ENCODE measurements around the gene SH3BGR. TPM values are rescaled to one million over a fixed set of nuclear protein-coding genes. Genes with fewer than 3 reads are reported as not detected.

Gene SH3BGR
- total and polyA plus RNA-seq, 2 of the 4 experiments (the other 2 are of a cell fraction) = 1.6 to 2.0 TPM

- no peak overlapping the region for H3K4ac ChIP-seq (ENCODE audit: low read depth, low read length)
- no peaks in the 10 kb centered on the region for H3K36me3 ChIP-seq (ENCODE audit: control insufficient read depth, insufficient read depth, low read length)
- no peaks in the 10 kb centered on the region for H3K79me1 ChIP-seq (ENCODE audit: low read depth in 1 of 2, low read length in 2 of 2)
- H3K4me2 ChIP-seq (ENCODE audit: low read depth, low read length) = no peak overlapping the region
- H4K8ac ChIP-seq (ENCODE audit: low read depth in 2 of 2, low read length in 2 of 2) = no peak overlapping the region
- POLR2A ChIA-PET (ENCODE audit: unreplicated experiment) = no interaction called here
- no peak overlapping the region for H2BK5ac ChIP-seq (ENCODE audit: low read depth, low read length, poor library complexity, severe bottlenecking)
- CTCF ChIA-PET = interaction anchor here (0.7 kb wide), 1 partner anchor 15 kb away, joined by 3 read pairs; no protein-coding TSS in a partner anchor
- H3K4me3 ChIP-seq (ENCODE audit: insufficient read depth, low read depth, low read length) = no peak overlapping the region
- no peaks in the 10 kb centered on the region for H3K9me3 ChIP-seq (ENCODE audit: control insufficient read depth, insufficient read depth, low read length)
- H2AFZ ChIP-seq (replicated peaks; ENCODE audit: low read length, poor library complexity) = no peak overlapping the region
- intact Hi-C loops (cut with micrococcal nuclease) = no loop called here
- H4K20me1 ChIP-seq (ENCODE audit: insufficient read depth, low read length) = no peaks in the 10 kb centered on the region
- in situ Hi-C loops (cut with MboI; ENCODE audit: low sequenced_read_pairs) = no loop called here
- H4K5ac ChIP-seq (ENCODE audit: low read depth, low read length) = no peak overlapping the region
- no peak overlapping the region for H3K9ac ChIP-seq (ENCODE audit: low read depth, low read length)
- H2AK5ac ChIP-seq (ENCODE audit: low read depth, low read length) = no peak overlapping the region
- no CpG with 5 or more reads among the region's 6 CpGs for WGBS, 2 experiments (ENCODE audit: extremely low coverage in 2 of 2, insufficient read length in 1 of 2)
- BruUV-seq (replicated peaks) = no TSS peak
- H2BK15ac ChIP-seq (ENCODE audit: low read depth, low read length) = no peak overlapping the region
- no peak overlapping the region for H2AK9ac ChIP-seq (replicated peaks; ENCODE audit: low read depth, low read length, poor library complexity)
- H2BK20ac ChIP-seq (ENCODE audit: low read depth, low read length) = no peak overlapping the region
- no peak overlapping the region for H3K27ac ChIP-seq (ENCODE audit: insufficient read depth, low read length)
- no peak overlapping the region for H3K18ac ChIP-seq (ENCODE audit: low read depth, low read length)
- TF ChIP-seq CEBPB (IDR thresholded peaks at IDR 0.05; ENCODE audit: low read depth, low read length) = no peak
- TF ChIP-seq SMC3 (IDR thresholded peaks at IDR 0.05; ENCODE audit: low read depth, low read length) = no peak
- TF ChIP-seq BHLHE40 (IDR thresholded peaks at IDR 0.05; ENCODE audit: low read depth, low read length) = no peak
- no peak for TF ChIP-seq RAD21 (IDR thresholded peaks at IDR 0.05; ENCODE audit: low read length)
- no peak for TF ChIP-seq MXI1 (IDR thresholded peaks at IDR 0.05; ENCODE audit: borderline replicate concordance, low read depth, low read length)
- TF ChIP-seq FOS (IDR thresholded peaks at IDR 0.05; ENCODE audit: low read depth, low read length) = no peak
- TF ChIP-seq MAFK (IDR thresholded peaks at IDR 0.05; ENCODE audit: low read depth, low read length) = no peak
- TF ChIP-seq MAZ (IDR thresholded peaks at IDR 0.05; ENCODE audit: borderline replicate concordance, low read depth, low read length) = no peak
- no peak for TF ChIP-seq POLR2A (IDR thresholded peaks at IDR 0.05; ENCODE audit: low read depth, low read length)
- no peak for TF ChIP-seq CHD1 (IDR thresholded peaks at IDR 0.05; ENCODE audit: low read depth, low read length)
- no peak for TF ChIP-seq CTCF (conservative IDR thresholded peaks at IDR 0.05; ENCODE audit: low read depth, low read length)
- TF ChIP-seq, protein P1, sequence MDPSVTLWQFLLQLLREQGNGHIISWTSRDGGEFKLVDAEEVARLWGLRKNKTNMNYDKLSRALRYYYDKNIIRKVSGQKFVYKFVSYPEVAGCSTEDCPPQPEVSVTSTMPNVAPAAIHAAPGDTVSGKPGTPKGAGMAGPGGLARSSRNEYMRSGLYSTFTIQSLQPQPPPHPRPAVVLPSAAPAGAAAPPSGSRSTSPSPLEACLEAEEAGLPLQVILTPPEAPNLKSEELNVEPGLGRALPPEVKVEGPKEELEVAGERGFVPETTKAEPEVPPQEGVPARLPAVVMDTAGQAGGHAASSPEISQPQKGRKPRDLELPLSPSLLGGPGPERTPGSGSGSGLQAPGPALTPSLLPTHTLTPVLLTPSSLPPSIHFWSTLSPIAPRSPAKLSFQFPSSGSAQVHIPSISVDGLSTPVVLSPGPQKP (IDR thresholded peaks at IDR 0.05; ENCODE audit: borderline replicate concordance, low read depth, low read length) = no peak
- no peak for TF ChIP-seq RFX5 (IDR thresholded peaks at IDR 0.05; ENCODE audit: low read depth, low read length)
- no peaks in the 10 kb centered on the region for H3K4me1 ChIP-seq (ENCODE audit: control insufficient read depth, insufficient read depth, low read length)
- no peak overlapping the region for H3K14ac ChIP-seq (replicated peaks; ENCODE audit: low read depth, low read length)
- ATAC-seq (ENCODE audit: low read depth) (no peak), DNase-seq (no peak)
- no peak overlapping the region for H2BK120ac ChIP-seq (ENCODE audit: low read depth, low read length)
- no peak overlapping the region for H4K91ac ChIP-seq (ENCODE audit: insufficient read depth, low read depth, low read length)
- no peak overlapping the region for H3K56ac ChIP-seq (ENCODE audit: extremely low read depth, insufficient read depth, low read length)
- H3K23ac ChIP-seq (ENCODE audit: low read depth, low read length) = no peak overlapping the region
- H3K27me3 ChIP-seq (ENCODE audit: control insufficient read depth, insufficient read depth, low read length) = no peaks in the 10 kb centered on the region
- dilution Hi-C loops (cut with HindIII; ENCODE audit: low sequenced_read_pairs, unreplicated experiment) = no loop called here
- H3K9me1 ChIP-seq (ENCODE audit: insufficient read depth, low read length) = no peaks in the 10 kb centered on the region
These were observed 85.1 kb downstream of the SH3BGR start for GRCh38 chr21:39536835-39537234.

All from IMR-90 (cell line).